Heart left ventricle (tissue), 16 donors: ENCODE measurements around the gene WDR44. TPM values are rescaled to one million over a fixed set of nuclear protein-coding genes. Genes with fewer than 3 reads are reported as not detected.

ENCODE experiments used
- ATAC-seq, 4 donors: fragments of 200-7000 bp; cut with Tn5 transposase; one replicate each; pipeline ENCODE4 v1.9.1; 2020 to 2022; ENCODE audit warnings: moderate library complexity in 4 of 4, mild to moderate bottlenecking in 3 of 4, moderate number of reproducible peaks in 1 of 4
- DNase-seq, 5 donors: peaks; one replicate each; pipeline ENCODE4 v3.0.0-alpha.2; 2020
- H3K27ac ChIP-seq, 12 donors: fragments of 200-600 bp; sonication (generic) in 4 of 12; one replicate each; pipeline versions ENCODE4 v1.5.0 to v1.8.0; 2016 to 2022; ENCODE audit warnings: mild to moderate bottlenecking in 2 of 12
- H3K27me3 ChIP-seq, 9 donors: fragments of 200-600 bp; sonication (generic) in 2 of 9; one replicate each; pipeline versions ENCODE4 v1.5.1 to v1.8.0; 2016 to 2022; ENCODE audit warnings: mild to moderate bottlenecking in 3 of 9
- H3K36me3 ChIP-seq, 9 donors: fragments of 200-600 bp; sonication (generic) in 2 of 9; one replicate each; pipeline versions ENCODE4 v1.5.0 to v1.8.0; 2018 to 2022; ENCODE audit warnings: mild to moderate bottlenecking in 2 of 9
- H3K4me1 ChIP-seq, 12 donors: fragments of 200-600 bp; sonication (generic) in 4 of 12; one replicate each; pipeline versions ENCODE4 v1.5.0 to v1.8.0; 2016 to 2022; ENCODE audit warnings: mild to moderate bottlenecking in 3 of 12
- H3K4me3 ChIP-seq, 12 donors: fragments of 200-600 bp; sonication (generic) in 4 of 12; one replicate each; pipeline versions ENCODE4 v1.5.0 to v1.8.0; 2017 to 2022; ENCODE audit warnings: mild to moderate bottlenecking in 9 of 12, moderate library complexity in 4 of 12
- H3K9me3 ChIP-seq, 12 donors: fragments of 200-600 bp; sonication (generic) in 4 of 12; one replicate each; pipeline versions ENCODE4 v1.5.0 to v1.8.0; 2016 to 2022; ENCODE audit warnings: mild to moderate bottlenecking in 1 of 12
- CTCF ChIP-seq, 12 donors: fragments of 200-600 bp; sonication (generic) in 4 of 12; IDR thresholded peaks; one replicate each; pipeline versions ENCODE4 v1.5.0 to v1.8.0; 2018 to 2022; ENCODE audit warnings: antibody characterized with exemption in 12 of 12, mild to moderate bottlenecking in 5 of 12
- POLR2A ChIP-seq, 2 donors: fragments of 450-650 bp; IDR thresholded peaks; one replicate each; pipeline ENCODE4 v1.6.1; 2017; ENCODE audit warnings: antibody characterized with exemption in 2 of 2, mild to moderate bottlenecking in 2 of 2, moderate library complexity in 2 of 2
- WGBS, 4 donors: extraction: QIAGEN DNeasy Blood & Tissue Kit in 2 of 4; methylation state at CpG; one replicate each; pipeline versions ENCODE4 v1.1.5 to v1.1.7; 2013 to 2018; 5-methylcytosine and 5-hydroxymethylcytosine counted together
- intact Hi-C, 10 donors: fragments of 100-400 bp; cut with DNase I; formaldehyde crosslinking; loops; one replicate each; pipeline versions ENCODE4 v1.11.1 to v1.14.2; 2022
- polyA plus RNA-seq, 2 donors: library from polyadenylated mRNA; stranded (reverse); fragments of 200-250 nt; gene quantifications; one replicate each; pipeline ENCODE4 v1.2.3, GENCODE V29; 2013
- total RNA-seq, 9 donors: library from RNA; depleted of rRNA in 2 of 9; stranded (reverse); fragments of >200 nt in 2 of 9; fragmentation: NEBNext Ultra II Directional in 3 of 9; extraction: Animal tissue kit (Norgen Biotek cat#: 25700) in 3 of 9; gene quantifications; one replicate each; pipeline versions ENCODE4 v1.1.0 to v1.2.4, GENCODE V29; 2016 to 2023
- donor health status: ischemic (EF 13 %, LVEDD 7.1; RV severe dilation, severe dysfunction).
- donor health status: healthy with polysubstance abuse.
- donor health status: DM: no; HTN: yes; CAD: no.
- donor health status: DM: no; HTN: no; CAD: no.
- donor health status: ischemic (EF 25% LVEDD 6.9; RV normal size, moderate dysfunction).
- donor health status: ischemic (EF 25% LVEDD 5.7; RV mildly dilated, moderate dysfunction).
- donor health status: healthy.
- donor health status: DM: yes; HTN: yes; CAD: no.
- donor health status: ischemic (EF 35%, LVEDD 5.7; RV mildly dilated, moderate dysfunction).
- donor health status: nonischemic (EF 11% LVEDD 7.7; RV severe dilation, severe dysfunction).
- donor health status: DM: yes; HTN: yes; CAD: no.
- donor health status: PGD.
- donor health status: ischemic (EF 29% LVEDD 5.4; RV normal size, mild dysfunction).
- donor health status: nonischemic (EF 23%, LVEDD 6.1; RV moderate dilation, normal function).

WDR44 gene
- total and polyA plus RNA-seq, 11 donors: 3.0 to 18.0 (median 14.3) TPM

DNA sequence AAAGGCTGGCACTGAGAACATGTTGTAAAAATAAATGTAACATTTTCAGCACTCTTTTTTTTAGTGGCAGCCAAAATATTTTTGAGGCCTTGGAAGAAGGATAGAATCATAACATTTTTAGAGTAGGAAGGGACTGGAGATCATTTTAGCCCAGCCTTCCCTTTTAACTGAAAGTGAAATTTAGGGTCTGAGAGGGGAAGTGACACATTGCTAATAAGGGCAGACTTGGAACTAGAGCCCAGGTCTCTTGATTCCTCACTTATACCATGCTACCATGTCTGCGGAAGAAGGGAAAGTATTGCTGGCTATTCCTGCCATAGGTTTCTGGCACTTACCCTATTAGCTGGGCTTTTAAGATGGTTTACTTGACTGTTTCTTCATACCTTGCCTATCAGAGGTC is 4.8 kb downstream of the WDR44 start:
- Histone ChIP-seq H3K27ac (peak overlapping the region in 1 of 12 donors; percentile 37), H3K36me3 (no peaks in the 10 kb centered on the region), H3K4me1 (peaks cover 0 to 59% (median 22%) of the 10 kb centered on the region in 12 donors), H3K4me3 (no peak overlapping the region), H3K9me3 (no peaks in the 10 kb centered on the region), H3K27me3 (no peaks in the 10 kb centered on the region)
- ATAC-seq (no peak), DNase-seq (no peak)
- TF ChIP-seq POLR2A (IDR thresholded peaks at IDR 0.05) (no peak), CTCF (IDR thresholded peaks at IDR 0.05) (no peak)
- intact Hi-C loops: no loop called here
- WGBS, 4 donors: 74 to 81% (median 79%) methylated on average over 1 of the region's 1 CpG

DNA sequence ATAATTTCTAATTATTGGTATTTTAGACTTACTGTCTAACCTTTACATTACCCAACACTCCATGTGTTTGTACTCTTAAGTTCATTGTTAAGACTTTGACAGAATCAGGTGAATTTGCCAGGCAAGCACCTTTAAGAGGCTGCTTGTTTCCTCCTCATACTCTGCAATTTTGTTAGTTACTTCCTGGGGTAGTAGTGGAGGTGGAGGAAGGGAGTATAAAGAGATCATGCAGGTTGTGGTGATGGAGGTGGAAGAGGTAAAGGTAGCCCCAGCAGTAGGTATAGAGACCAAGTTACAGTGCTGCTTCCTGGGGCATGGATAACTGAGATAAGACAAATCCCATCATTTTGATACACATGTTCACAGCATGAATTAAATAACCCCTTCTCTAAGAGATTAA is 6.7 kb downstream of the WDR44 start:
- intact Hi-C loops: no loop called here

GRCh38 chrX:118353081-118353850 is 7.4 kb downstream of the WDR44 start:
- H3K36me3 ChIP-seq: no peaks in the 10 kb centered on the region
- H3K27ac ChIP-seq: no peak overlapping the region
- ATAC-seq (no peak), DNase-seq (no peak)
- intact Hi-C loops: no loop called here
- H3K9me3 ChIP-seq: no peaks in the 10 kb centered on the region
- H3K27me3 ChIP-seq: no peaks in the 10 kb centered on the region
- peaks cover 0 to 58% (median 16%) of the 10 kb centered on the region in 12 donors for H3K4me1 ChIP-seq
- WGBS, 4 donors: 59 to 77% (median 65%) methylated on average over 4 of the region's 4 CpGs
- TF ChIP-seq POLR2A (IDR thresholded peaks at IDR 0.05): no peak
- no peak for TF ChIP-seq CTCF (IDR thresholded peaks at IDR 0.05)
- H3K4me3 ChIP-seq: no peak overlapping the region

More for the DNA sequence above, 6.7 kb downstream of the WDR44 start:
- DNase-seq: no peak
- no peaks in the 10 kb centered on the region for H3K36me3 ChIP-seq
- no peaks in the 10 kb centered on the region for H3K27me3 ChIP-seq
- no peak overlapping the region for H3K4me3 ChIP-seq
- no peak overlapping the region for H3K27ac ChIP-seq
- peaks cover 0 to 62% (median 20%) of the 10 kb centered on the region in 12 donors for H3K4me1 ChIP-seq
- no peaks in the 10 kb centered on the region for H3K9me3 ChIP-seq
- no peak for TF ChIP-seq POLR2A (IDR thresholded peaks at IDR 0.05)
- TF ChIP-seq CTCF (IDR thresholded peaks at IDR 0.05): no peak
- ATAC-seq: no peak

- 92 to 98% (median 94%) methylated on average over 2 of the region's 2 CpGs for WGBS, 4 donors
- ATAC-seq: peak in 1 of 4 donors; percentile 18
Measured at GRCh38 chrX:118355225-118355920, 9.5 kb downstream of the WDR44 start.

More at GRCh38 chrX:118355225-118355920, 9.5 kb downstream of the WDR44 start:
- peaks cover 0 to 49% (median 18%) of the 10 kb centered on the region in 12 donors for H3K4me1 ChIP-seq
- H3K9me3 ChIP-seq: no peaks in the 10 kb centered on the region
- intact Hi-C loops: no loop called here
- TF ChIP-seq CTCF (IDR thresholded peaks at IDR 0.05): no peak
- no peak for TF ChIP-seq POLR2A (IDR thresholded peaks at IDR 0.05)
- H3K27ac ChIP-seq: peak overlapping the region in 1 of 12 donors; percentile 19
- H3K4me3 ChIP-seq: no peak overlapping the region
- no peak for DNase-seq
- no peaks in the 10 kb centered on the region for H3K27me3 ChIP-seq
- H3K36me3 ChIP-seq: no peaks in the 10 kb centered on the region
